Body of pancreas (tissue), 4 donors: ENCODE results near the gene CACNA1G.

Experiments
- POLR2A ChIP-seq, 3 donors: fragments of 450-650 bp; IDR thresholded peaks; one replicate each; pipeline ENCODE4 v1.6.1; 2016; ENCODE audit warnings: antibody characterized with exemption in 3 of 3, mild to moderate bottlenecking in 2 of 3
- TF ChIP-seq, protein P1 (sequence below), 7 experiments: fragments of 450-650 bp in 4 of 7; fragments of 200-600 bp in 3 of 7; sonication (generic) in 3 of 7; IDR thresholded peaks; one replicate each; pipeline ENCODE4 v1.5.1; 2016 to 2019; ENCODE audit warnings: antibody characterized with exemption in 7 of 7

DNA sequence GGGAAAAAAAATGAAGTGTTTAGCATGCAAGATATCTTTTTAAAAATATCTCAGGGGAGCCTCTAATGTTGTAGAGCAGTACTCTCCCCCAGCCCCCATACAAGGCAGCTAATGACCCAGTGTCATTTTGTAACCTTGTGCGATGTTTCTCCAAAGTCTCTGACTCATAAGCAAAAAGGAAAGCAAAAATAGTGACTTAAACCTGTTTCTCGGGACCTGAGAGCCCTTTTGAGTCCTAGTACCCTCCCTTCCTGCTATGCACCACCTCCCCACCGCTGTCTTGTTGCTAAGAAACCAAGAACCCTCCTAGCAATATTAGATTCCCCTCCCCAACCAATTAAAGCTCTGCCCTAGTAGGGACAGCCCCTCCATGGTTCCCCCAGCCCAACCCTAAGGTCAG is 49.5 kb upstream of the CACNA1G start:
- TF ChIP-seq, protein P1, sequence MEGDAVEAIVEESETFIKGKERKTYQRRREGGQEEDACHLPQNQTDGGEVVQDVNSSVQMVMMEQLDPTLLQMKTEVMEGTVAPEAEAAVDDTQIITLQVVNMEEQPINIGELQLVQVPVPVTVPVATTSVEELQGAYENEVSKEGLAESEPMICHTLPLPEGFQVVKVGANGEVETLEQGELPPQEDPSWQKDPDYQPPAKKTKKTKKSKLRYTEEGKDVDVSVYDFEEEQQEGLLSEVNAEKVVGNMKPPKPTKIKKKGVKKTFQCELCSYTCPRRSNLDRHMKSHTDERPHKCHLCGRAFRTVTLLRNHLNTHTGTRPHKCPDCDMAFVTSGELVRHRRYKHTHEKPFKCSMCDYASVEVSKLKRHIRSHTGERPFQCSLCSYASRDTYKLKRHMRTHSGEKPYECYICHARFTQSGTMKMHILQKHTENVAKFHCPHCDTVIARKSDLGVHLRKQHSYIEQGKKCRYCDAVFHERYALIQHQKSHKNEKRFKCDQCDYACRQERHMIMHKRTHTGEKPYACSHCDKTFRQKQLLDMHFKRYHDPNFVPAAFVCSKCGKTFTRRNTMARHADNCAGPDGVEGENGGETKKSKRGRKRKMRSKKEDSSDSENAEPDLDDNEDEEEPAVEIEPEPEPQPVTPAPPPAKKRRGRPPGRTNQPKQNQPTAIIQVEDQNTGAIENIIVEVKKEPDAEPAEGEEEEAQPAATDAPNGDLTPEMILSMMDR (IDR thresholded peaks at IDR 0.05), result no peak
- TF ChIP-seq POLR2A (IDR thresholded peaks at IDR 0.05), result no peak
